ENCODE data around the gene GPC3.
"Not testable (repeated sequence)": the region's sequence is repeated elsewhere in the genome, so short reads cannot be mapped to it uniquely, and the experiment has no call there.

The GPC3 gene

DNA sequence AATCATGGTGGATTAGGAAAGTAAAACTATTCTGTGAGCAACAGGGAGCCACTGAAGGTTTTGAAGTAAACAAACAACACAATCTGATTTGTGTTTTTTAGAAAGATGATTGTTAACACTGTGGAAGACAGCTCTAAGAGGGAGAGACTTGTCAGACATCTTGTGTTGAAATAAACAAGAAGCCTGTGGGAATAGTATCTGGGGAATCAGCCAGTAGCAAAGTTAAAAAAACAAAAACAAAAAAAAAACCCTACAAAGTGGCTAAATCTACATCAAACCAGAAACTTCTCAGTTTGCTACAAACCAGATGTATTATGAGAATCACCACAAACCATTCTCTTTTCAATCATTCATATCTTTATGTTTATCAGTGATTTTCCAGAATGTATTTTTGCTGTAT, 444.4 kb downstream of the GPC3 start:
- no peaks in the 10 kb centered on the region for H3K79me2 ChIP-seq (ENCODE audit: control insufficient read depth, insufficient read depth, low read length, unreplicated experiment)
- no peak overlapping the region for H2AFZ ChIP-seq (ENCODE audit: low read length, unreplicated experiment)
- H3K36me3 ChIP-seq (ENCODE audit: insufficient read depth, low read length), result no peaks in the 10 kb centered on the region
- H3K4me3 ChIP-seq (ENCODE audit: low read depth, low read length), result no peak overlapping the region
- no peak overlapping the region for H3K27ac ChIP-seq (ENCODE audit: low read depth, low read length)
- H3K27me3 ChIP-seq (ENCODE audit: insufficient read depth, low read length), result no peaks in the 10 kb centered on the region
- H3K4me1 ChIP-seq (ENCODE audit: control insufficient read depth, insufficient read depth, low read length, unreplicated experiment), result no peaks in the 10 kb centered on the region

DNA sequence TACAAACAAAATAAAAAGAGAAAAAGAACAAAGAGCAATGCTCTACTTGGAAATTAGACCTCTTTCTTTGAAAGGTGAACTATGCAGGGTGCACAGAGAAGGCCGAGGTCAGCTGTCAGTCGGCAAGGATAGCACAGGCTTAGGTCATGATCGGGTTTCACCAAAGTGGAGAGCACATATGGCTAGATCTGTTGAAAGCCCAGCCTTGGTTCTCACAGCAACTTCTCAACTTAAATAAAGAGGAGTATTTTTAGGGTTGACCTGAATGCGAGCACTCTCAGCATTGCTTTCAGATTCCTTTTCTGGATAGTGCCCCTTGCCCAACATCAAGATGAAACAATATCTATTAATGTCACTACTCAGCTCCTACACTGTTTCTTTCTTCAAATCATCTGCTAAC, 447.2 kb downstream of the GPC3 start:
- H3K27ac ChIP-seq (ENCODE audit: low read depth, low read length), result no peak overlapping the region

DNA sequence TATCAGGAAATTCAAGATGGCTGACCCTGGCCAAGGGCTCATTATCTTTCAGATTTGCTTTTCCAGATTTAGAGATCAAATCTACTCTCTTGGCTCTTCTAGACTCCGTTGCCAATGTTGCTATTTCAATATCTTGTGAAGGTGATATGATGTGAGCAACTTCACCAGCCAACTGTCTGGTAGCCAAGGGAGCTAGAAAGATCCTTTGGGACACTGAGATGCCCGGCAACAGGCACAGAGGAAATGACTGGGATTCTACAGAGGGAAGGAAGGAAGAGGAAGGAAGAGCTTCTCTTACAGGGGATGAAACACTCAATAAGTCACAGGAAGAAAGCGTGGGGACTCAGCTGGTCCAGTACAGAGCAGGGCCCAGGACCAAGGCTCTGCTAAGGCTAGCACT, 448.3 kb downstream of the GPC3 start:
- Histone ChIP-seq H3K36me3 (ENCODE audit: insufficient read depth, low read length) (no peaks in the 10 kb centered on the region), H3K27me3 (ENCODE audit: insufficient read depth, low read length) (no peaks in the 10 kb centered on the region), H3K79me2 (ENCODE audit: control insufficient read depth, insufficient read depth, low read length, unreplicated experiment) (no peaks in the 10 kb centered on the region), H2AFZ (ENCODE audit: low read length, unreplicated experiment) (no peak overlapping the region), H3K27ac (ENCODE audit: low read depth, low read length) (no peak overlapping the region), H3K4me1 (ENCODE audit: control insufficient read depth, insufficient read depth, low read length, unreplicated experiment) (no peaks in the 10 kb centered on the region), H3K4me3 (ENCODE audit: low read depth, low read length) (no peak overlapping the region)

More for the DNA sequence above, 447.2 kb downstream of the GPC3 start:
- Histone ChIP-seq H3K27me3 (ENCODE audit: insufficient read depth, low read length) (no peaks in the 10 kb centered on the region), H3K4me1 (ENCODE audit: control insufficient read depth, insufficient read depth, low read length, unreplicated experiment) (no peaks in the 10 kb centered on the region), H2AFZ (ENCODE audit: low read length, unreplicated experiment) (no peak overlapping the region), H3K4me3 (ENCODE audit: low read depth, low read length) (no peak overlapping the region), H3K36me3 (ENCODE audit: insufficient read depth, low read length) (no peaks in the 10 kb centered on the region), H3K79me2 (ENCODE audit: control insufficient read depth, insufficient read depth, low read length, unreplicated experiment) (no peaks in the 10 kb centered on the region)

DNA sequence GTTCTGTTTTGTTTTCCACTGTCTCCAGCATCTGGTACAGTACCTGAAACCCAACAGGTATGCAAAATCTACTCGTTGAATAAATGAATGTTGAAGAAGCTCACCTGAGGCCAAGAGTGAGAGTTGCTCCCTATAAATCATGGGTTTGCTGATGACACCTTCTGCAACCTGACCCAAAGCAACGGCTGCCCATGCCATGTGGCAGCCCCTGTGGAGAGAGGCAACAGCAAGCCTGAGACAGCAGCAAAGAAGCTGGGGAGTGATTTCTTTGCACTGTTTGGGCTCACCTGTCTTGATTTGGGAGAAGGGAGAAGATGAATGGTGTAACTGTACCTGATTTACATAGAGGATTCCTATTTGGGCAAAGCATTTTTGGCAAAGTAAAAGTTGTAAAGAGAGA, 450.3 kb downstream of the GPC3 start:
- no peaks in the 10 kb centered on the region for H3K4me1 ChIP-seq (ENCODE audit: control insufficient read depth, insufficient read depth, low read length, unreplicated experiment)
- no peak overlapping the region for H3K27ac ChIP-seq (ENCODE audit: low read depth, low read length)
- no peaks in the 10 kb centered on the region for H3K36me3 ChIP-seq (ENCODE audit: insufficient read depth, low read length)
- H3K4me3 ChIP-seq (ENCODE audit: low read depth, low read length), result no peak overlapping the region
- H3K27me3 ChIP-seq (ENCODE audit: insufficient read depth, low read length), result no peaks in the 10 kb centered on the region
- no peaks in the 10 kb centered on the region for H3K79me2 ChIP-seq (ENCODE audit: control insufficient read depth, insufficient read depth, low read length, unreplicated experiment)
- H2AFZ ChIP-seq (ENCODE audit: low read length, unreplicated experiment), result no peak overlapping the region

DNA sequence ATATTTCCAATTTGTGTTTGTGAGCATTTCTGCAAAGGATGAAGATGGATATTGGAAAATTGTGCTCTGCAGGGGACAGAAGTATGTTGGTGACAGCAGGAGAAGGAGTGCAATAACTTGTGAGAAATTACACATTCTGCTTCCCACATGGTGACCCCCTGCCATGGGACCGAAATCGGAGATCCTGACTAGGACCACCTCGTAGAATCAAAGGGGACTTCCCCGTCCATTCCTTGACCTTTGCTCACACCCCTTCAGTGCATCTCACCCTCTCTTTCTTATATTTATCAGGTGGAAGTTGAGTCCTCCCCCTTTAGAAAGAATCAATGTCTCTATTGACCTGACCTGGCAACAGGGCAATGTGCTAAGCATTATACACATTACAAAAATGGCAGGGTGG, 451.2 kb downstream of the GPC3 start:
- Histone ChIP-seq H3K27me3 (ENCODE audit: insufficient read depth, low read length) (no peaks in the 10 kb centered on the region), H3K4me1 (ENCODE audit: control insufficient read depth, insufficient read depth, low read length, unreplicated experiment) (no peaks in the 10 kb centered on the region)

DNA sequence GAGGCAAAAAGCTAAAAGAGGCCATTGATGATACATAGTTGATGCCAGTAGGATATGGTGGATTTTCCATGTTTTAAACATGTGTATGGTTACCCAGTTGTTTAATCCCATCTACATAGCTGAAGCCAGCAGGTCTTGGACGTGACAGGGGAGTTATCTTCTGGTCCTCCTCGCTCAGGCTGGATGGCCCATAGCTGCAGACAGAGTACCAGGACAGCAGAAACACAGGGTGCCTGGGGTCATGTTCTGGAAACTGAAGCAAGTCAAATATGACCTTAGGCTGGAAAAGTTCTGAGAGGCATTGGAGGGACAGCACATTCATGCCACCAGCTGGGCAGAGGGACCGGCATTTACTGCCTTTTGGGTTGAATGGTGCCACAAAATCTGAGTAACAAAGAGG, 452.1 kb downstream of the GPC3 start:
- no peak overlapping the region for H3K27ac ChIP-seq (ENCODE audit: low read depth, low read length)

More for the DNA sequence above, 451.2 kb downstream of the GPC3 start:
- H3K36me3 ChIP-seq (ENCODE audit: insufficient read depth, low read length), result no peaks in the 10 kb centered on the region
- no peak overlapping the region for H3K27ac ChIP-seq (ENCODE audit: low read depth, low read length)
- H3K79me2 ChIP-seq (ENCODE audit: control insufficient read depth, insufficient read depth, low read length, unreplicated experiment), result no peaks in the 10 kb centered on the region
- H3K4me3 ChIP-seq (ENCODE audit: low read depth, low read length), result no peak overlapping the region
- H2AFZ ChIP-seq (ENCODE audit: low read length, unreplicated experiment), result no peak overlapping the region

DNA sequence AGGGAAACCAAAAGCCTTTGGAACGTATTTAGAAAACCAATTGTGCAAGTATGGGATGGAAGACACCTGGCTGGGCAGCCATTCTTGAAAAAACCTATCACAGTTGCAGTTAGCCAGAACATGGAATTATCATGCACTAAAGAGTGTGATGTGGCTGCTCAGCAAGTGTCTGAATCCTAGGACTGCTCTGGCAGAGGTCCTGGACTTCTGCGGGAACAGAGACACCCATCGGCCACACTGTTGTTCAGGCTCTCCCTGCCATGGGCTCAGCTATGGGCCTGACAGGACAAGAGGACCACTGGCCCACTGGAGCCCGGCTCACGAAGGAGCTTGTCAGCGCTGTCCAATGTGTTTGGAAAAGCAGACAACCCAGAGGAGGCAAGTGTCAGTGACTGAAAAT, 454.4 kb downstream of the GPC3 start:
- no peak overlapping the region for H3K4me3 ChIP-seq (ENCODE audit: low read depth, low read length)
- no peaks in the 10 kb centered on the region for H3K27me3 ChIP-seq (ENCODE audit: insufficient read depth, low read length)
- H3K4me1 ChIP-seq (ENCODE audit: control insufficient read depth, insufficient read depth, low read length, unreplicated experiment), result no peaks in the 10 kb centered on the region
- H3K27ac ChIP-seq (ENCODE audit: low read depth, low read length), result no peak overlapping the region
- no peaks in the 10 kb centered on the region for H3K36me3 ChIP-seq (ENCODE audit: insufficient read depth, low read length)
- H2AFZ ChIP-seq (ENCODE audit: low read length, unreplicated experiment), result no peak overlapping the region
- H3K79me2 ChIP-seq (ENCODE audit: control insufficient read depth, insufficient read depth, low read length, unreplicated experiment), result no peaks in the 10 kb centered on the region

More for the DNA sequence above, 452.1 kb downstream of the GPC3 start:
- no peak overlapping the region for H2AFZ ChIP-seq (ENCODE audit: low read length, unreplicated experiment)
- H3K4me1 ChIP-seq (ENCODE audit: control insufficient read depth, insufficient read depth, low read length, unreplicated experiment), result no peaks in the 10 kb centered on the region
- no peaks in the 10 kb centered on the region for H3K79me2 ChIP-seq (ENCODE audit: control insufficient read depth, insufficient read depth, low read length, unreplicated experiment)
- H3K36me3 ChIP-seq (ENCODE audit: insufficient read depth, low read length), result no peaks in the 10 kb centered on the region
- H3K4me3 ChIP-seq (ENCODE audit: low read depth, low read length), result no peak overlapping the region
- no peaks in the 10 kb centered on the region for H3K27me3 ChIP-seq (ENCODE audit: insufficient read depth, low read length)

DNA sequence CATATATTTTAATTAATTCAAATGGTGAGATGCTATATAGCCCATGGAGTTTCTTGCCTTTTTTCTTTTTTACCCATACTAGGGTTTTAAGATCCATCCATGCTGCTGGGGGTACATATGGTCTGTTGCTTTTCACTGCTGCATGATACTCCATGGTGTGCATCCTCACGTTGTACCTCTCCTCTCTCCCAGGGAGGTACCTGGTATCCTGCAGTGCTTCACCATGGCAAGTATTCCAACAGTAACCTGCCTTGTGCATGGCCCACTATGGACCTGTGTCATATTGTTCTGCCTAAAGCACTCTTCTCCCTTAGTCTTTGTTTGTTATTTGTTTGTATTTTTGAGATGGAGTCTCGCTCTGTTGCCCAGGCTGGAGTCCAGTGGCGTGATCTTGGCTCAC, 455.8 kb downstream of the GPC3 start:
- Histone ChIP-seq H3K36me3 (ENCODE audit: insufficient read depth, low read length) (no peaks in the 10 kb centered on the region), H3K4me1 (ENCODE audit: control insufficient read depth, insufficient read depth, low read length, unreplicated experiment) (no peaks in the 10 kb centered on the region), H3K27ac (ENCODE audit: low read depth, low read length) (no peak overlapping the region), H3K4me3 (ENCODE audit: low read depth, low read length) (no peak overlapping the region), H3K27me3 (ENCODE audit: insufficient read depth, low read length) (no peaks in the 10 kb centered on the region), H2AFZ (ENCODE audit: low read length, unreplicated experiment) (no peak overlapping the region), H3K79me2 (ENCODE audit: control insufficient read depth, insufficient read depth, low read length, unreplicated experiment) (no peaks in the 10 kb centered on the region)

DNA sequence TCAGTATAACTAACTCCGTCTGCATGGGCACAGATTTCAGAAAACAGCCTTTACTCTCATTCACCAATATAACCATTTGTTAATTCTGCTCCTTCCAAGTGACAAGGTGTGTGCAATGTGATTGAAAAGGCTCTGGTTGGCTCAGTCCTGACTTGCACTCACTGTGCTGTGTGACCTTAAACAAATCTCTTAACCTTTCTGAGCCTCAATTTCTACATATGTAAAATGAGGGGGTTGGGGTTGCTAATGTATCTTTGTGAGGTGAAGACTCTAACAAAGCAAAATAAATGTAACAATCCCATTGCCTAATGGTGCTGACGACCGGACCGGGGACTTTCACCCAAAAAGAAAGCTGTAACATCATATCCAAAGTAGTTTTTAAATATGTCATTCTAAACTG, 457.6 kb downstream of the GPC3 start:
- H3K79me2 ChIP-seq (ENCODE audit: control insufficient read depth, insufficient read depth, low read length, unreplicated experiment), result no peaks in the 10 kb centered on the region
- H3K27ac ChIP-seq (ENCODE audit: low read depth, low read length), result no peak overlapping the region
- H3K4me3 ChIP-seq (ENCODE audit: low read depth, low read length), result no peak overlapping the region
- no peaks in the 10 kb centered on the region for H3K36me3 ChIP-seq (ENCODE audit: insufficient read depth, low read length)
- H3K4me1 ChIP-seq (ENCODE audit: control insufficient read depth, insufficient read depth, low read length, unreplicated experiment), result no peaks in the 10 kb centered on the region
- no peak overlapping the region for H2AFZ ChIP-seq (ENCODE audit: low read length, unreplicated experiment)
- H3K27me3 ChIP-seq (ENCODE audit: insufficient read depth, low read length), result no peaks in the 10 kb centered on the region

DNA sequence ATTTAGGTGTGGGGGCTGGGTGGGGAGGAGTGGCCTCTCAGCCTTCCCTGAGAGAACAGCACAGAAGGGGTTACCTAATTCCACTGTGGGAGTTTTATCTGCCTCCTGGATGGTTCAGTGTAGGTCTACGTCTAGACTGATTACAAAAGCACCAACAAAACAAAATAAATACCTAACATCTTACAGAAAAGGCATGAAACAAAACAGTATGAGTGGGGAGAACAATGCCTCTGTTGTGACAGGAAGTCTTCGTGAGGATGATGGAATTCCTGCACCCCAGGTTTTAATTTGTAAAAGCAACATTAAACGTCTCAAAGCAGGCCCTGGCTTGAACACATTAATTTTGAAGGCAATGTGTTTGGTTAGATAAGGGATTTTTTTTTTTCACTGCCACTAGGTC, 458.0 kb downstream of the GPC3 start:
- no peaks in the 10 kb centered on the region for H3K79me2 ChIP-seq (ENCODE audit: control insufficient read depth, insufficient read depth, low read length, unreplicated experiment)
- no peaks in the 10 kb centered on the region for H3K27me3 ChIP-seq (ENCODE audit: insufficient read depth, low read length)
- no peak overlapping the region for H3K4me3 ChIP-seq (ENCODE audit: low read depth, low read length)
- no peak overlapping the region for H3K27ac ChIP-seq (ENCODE audit: low read depth, low read length)
- H3K4me1 ChIP-seq (ENCODE audit: control insufficient read depth, insufficient read depth, low read length, unreplicated experiment), result no peaks in the 10 kb centered on the region
- H2AFZ ChIP-seq (ENCODE audit: low read length, unreplicated experiment), result no peak overlapping the region
- H3K36me3 ChIP-seq (ENCODE audit: insufficient read depth, low read length), result no peaks in the 10 kb centered on the region

DNA sequence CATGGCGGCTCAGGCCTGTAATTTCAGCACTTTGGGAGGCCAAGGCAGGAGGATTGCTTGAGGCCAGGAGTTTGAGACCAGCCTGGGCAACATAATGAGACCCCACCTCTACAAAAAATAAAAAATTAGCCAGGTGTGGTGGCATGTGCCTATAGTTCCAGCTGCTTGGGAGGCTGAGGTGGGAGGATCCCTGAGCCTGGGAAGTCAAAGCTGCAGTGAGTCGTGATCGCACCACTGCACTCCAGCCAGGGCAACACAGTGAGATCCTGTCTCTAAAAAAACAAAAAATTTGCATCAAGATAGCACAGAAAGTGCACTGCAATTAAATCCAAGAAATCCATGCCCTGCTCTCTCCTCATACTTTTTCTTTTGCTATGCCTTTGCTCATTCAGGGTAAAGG, 458.6 kb downstream of the GPC3 start:
- not testable (repeated sequence) for H3K36me3 ChIP-seq (ENCODE audit: insufficient read depth, low read length); H3K79me2 ChIP-seq (ENCODE audit: control insufficient read depth, insufficient read depth, low read length, unreplicated experiment); H3K4me3 ChIP-seq (ENCODE audit: low read depth, low read length); H3K27me3 ChIP-seq (ENCODE audit: insufficient read depth, low read length); H3K4me1 ChIP-seq (ENCODE audit: control insufficient read depth, insufficient read depth, low read length, unreplicated experiment); H3K27ac ChIP-seq (ENCODE audit: low read depth, low read length); H2AFZ ChIP-seq (ENCODE audit: low read length, unreplicated experiment)

DNA sequence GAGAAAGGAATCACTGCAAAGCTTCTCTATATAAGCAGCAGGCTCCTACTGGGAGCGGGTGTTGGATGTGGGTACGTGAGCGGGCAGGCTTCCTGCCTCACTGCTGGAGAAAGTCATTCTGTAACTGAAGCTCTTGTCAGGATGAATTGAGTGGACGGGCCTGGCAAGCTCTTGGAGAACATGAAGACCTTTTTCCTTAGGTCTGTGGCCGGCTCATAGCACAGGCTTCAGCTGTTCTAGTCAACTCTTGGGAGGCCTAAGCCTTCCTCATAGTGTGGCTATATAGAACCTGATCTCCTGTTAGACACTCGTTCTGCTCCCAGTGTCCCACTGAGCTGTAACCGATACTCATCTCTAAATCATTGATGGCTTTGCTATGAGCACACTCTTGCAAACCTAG, 461.9 kb downstream of the GPC3 start:
- Histone ChIP-seq H3K27ac (ENCODE audit: low read depth, low read length) (no peak overlapping the region), H3K27me3 (ENCODE audit: insufficient read depth, low read length) (no peaks in the 10 kb centered on the region), H3K79me2 (ENCODE audit: control insufficient read depth, insufficient read depth, low read length, unreplicated experiment) (no peaks in the 10 kb centered on the region), H3K36me3 (ENCODE audit: insufficient read depth, low read length) (no peaks in the 10 kb centered on the region), H3K4me3 (ENCODE audit: low read depth, low read length) (no peak overlapping the region), H2AFZ (ENCODE audit: low read length, unreplicated experiment) (no peak overlapping the region), H3K4me1 (ENCODE audit: control insufficient read depth, insufficient read depth, low read length, unreplicated experiment) (no peaks in the 10 kb centered on the region)

Data from ACC112 (cell line).